ENCODE measurements around the gene DEAF1. TPM values are rescaled to one million over a fixed set of nuclear protein-coding genes. Genes with fewer than 3 reads are reported as not detected.

The DEAF1 gene
- total and polyA plus RNA-seq, 2 of the 13 experiments (the other 11 are each of a cell fraction or from before 2014, with no cell fraction given): 22.3 to 29.6 TPM

DNA sequence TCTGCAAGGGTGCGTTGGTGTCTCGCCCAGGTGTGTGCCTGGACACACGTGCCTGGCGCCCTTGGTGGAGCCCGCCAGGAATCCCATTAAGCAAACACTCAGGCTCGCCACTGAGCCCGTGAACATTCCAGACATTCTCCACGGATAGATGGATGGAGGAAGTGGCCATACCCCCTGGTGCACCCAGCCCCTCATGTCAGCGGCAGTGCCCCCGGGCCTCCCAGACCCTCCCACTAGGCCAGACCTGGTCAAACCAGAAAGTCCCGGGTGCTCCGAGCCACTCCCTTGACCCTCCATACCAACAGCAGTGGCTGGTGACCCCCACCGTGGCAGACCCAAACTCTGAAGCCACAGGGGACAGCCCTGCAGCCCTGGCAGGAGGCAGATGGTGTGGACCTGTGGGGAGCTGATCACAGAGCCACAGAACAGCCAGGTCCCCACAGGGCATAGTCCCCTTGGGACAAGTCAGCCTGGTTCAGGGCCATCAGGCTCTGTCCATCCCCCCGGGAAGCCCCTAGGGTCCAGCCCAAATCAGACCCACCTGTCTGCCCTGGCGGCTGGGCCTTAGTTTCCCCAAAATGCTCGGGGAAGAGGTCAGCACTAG is 12.9 kb upstream of the DEAF1 start (continued):
- TF ChIP-seq IRX3 (CRISPR knock-in tag; IDR thresholded peaks at IDR 0.05; ENCODE audit: borderline replicate concordance, low read depth) (0 out of 2 replicates have a peak, but pooled peaks have one; percentile 49), BORCS8-MEF2B (CRISPR knock-in tag; IDR thresholded peaks at IDR 0.05) (0 out of 2 replicates have a peak, but pooled peaks have one; percentile 2), ZC3H13 (CRISPR knock-in tag; IDR thresholded peaks at IDR 0.05) (peak; percentile 45; the same call in 1 of the 2 replicates), ZBTB20 (CRISPR knock-in tag; IDR thresholded peaks at IDR 0.05; ENCODE audit: borderline replicate concordance, low read depth) (no peak), MAF1 (CRISPR knock-in tag; IDR thresholded peaks at IDR 0.05; ENCODE audit: borderline replicate concordance) (0 out of 2 replicates have a peak, but pooled peaks have one; percentile 15), ZNF703 (CRISPR knock-in tag; IDR thresholded peaks at IDR 0.05; ENCODE audit: borderline replicate concordance) (peak; percentile 23; the same call in 1 of the 2 replicates), CBX1 (IDR thresholded peaks at IDR 0.05; ENCODE audit: low read depth) (peak; percentile 7), NFKB2 (CRISPR knock-in tag; IDR thresholded peaks at IDR 0.05; ENCODE audit: borderline replicate concordance) (0 out of 2 replicates have a peak, but pooled peaks have one; percentile 7), BHLHE40 (IDR thresholded peaks at IDR 0.05; ENCODE audit: low read length) (peak; percentile 88), ZNF841 (CRISPR knock-in tag; IDR thresholded peaks at IDR 0.05; ENCODE audit: borderline replicate concordance) (peak; percentile 37; the same call in 1 of the 2 replicates), TAF15 (IDR thresholded peaks at IDR 0.05; ENCODE audit: low read depth, low read length, poor library complexity, severe bottlenecking) (peak; percentile 21), FOSL1 (CRISPR knock-in tag; IDR thresholded peaks at IDR 0.05; ENCODE audit: borderline replicate concordance) (no peak), TEAD3 (CRISPR knock-in tag; optimal IDR thresholded peaks at IDR 0.05; ENCODE audit: borderline replicate concordance) (peak; percentile 88)
- TF ChIP-seq, protein P1, sequence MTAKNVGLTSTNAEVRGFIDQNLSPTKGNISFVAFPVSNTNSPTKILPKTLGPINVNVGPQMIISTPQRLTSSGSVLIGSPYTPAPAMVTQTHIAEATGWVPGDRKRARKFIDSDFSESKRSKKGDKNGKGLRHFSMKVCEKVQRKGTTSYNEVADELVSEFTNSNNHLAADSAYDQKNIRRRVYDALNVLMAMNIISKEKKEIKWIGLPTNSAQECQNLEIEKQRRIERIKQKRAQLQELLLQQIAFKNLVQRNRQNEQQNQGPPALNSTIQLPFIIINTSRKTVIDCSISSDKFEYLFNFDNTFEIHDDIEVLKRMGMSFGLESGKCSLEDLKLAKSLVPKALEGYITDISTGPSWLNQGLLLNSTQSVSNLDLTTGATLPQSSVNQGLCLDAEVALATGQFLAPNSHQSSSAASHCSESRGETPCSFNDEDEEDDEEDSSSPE (CRISPR knock-in tag; IDR thresholded peaks at IDR 0.05): peak; percentile 37; the same call in 1 of the 2 replicates
- TF ChIP-seq, protein P2, sequence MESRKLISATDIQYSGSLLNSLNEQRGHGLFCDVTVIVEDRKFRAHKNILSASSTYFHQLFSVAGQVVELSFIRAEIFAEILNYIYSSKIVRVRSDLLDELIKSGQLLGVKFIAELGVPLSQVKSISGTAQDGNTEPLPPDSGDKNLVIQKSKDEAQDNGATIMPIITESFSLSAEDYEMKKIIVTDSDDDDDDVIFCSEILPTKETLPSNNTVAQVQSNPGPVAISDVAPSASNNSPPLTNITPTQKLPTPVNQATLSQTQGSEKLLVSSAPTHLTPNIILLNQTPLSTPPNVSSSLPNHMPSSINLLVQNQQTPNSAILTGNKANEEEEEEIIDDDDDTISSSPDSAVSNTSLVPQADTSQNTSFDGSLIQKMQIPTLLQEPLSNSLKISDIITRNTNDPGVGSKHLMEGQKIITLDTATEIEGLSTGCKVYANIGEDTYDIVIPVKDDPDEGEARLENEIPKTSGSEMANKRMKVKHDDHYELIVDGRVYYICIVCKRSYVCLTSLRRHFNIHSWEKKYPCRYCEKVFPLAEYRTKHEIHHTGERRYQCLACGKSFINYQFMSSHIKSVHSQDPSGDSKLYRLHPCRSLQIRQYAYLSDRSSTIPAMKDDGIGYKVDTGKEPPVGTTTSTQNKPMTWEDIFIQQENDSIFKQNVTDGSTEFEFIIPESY (CRISPR knock-in tag; IDR thresholded peaks at IDR 0.05): peak; percentile 79
- TF ChIP-seq, protein P3, sequence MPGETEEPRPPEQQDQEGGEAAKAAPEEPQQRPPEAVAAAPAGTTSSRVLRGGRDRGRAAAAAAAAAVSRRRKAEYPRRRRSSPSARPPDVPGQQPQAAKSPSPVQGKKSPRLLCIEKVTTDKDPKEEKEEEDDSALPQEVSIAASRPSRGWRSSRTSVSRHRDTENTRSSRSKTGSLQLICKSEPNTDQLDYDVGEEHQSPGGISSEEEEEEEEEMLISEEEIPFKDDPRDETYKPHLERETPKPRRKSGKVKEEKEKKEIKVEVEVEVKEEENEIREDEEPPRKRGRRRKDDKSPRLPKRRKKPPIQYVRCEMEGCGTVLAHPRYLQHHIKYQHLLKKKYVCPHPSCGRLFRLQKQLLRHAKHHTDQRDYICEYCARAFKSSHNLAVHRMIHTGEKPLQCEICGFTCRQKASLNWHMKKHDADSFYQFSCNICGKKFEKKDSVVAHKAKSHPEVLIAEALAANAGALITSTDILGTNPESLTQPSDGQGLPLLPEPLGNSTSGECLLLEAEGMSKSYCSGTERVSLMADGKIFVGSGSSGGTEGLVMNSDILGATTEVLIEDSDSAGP (CRISPR knock-in tag; IDR thresholded peaks at IDR 0.05; ENCODE audit: borderline replicate concordance): 0 out of 2 replicates have a peak, but pooled peaks have one; percentile 52
- TF ChIP-seq, protein P4, sequence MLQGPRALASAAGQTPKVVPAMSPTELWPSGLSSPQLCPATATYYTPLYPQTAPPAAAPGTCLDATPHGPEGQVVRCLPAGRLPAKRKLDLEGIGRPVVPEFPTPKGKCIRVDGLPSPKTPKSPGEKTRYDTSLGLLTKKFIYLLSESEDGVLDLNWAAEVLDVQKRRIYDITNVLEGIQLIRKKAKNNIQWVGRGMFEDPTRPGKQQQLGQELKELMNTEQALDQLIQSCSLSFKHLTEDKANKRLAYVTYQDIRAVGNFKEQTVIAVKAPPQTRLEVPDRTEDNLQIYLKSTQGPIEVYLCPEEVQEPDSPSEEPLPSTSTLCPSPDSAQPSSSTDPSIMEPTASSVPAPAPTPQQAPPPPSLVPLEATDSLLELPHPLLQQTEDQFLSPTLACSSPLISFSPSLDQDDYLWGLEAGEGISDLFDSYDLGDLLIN (CRISPR knock-in tag; IDR thresholded peaks at IDR 0.05; ENCODE audit: borderline replicate concordance): 0 out of 2 replicates have a peak, but pooled peaks have one; percentile 11
- TF ChIP-seq, protein P5, sequence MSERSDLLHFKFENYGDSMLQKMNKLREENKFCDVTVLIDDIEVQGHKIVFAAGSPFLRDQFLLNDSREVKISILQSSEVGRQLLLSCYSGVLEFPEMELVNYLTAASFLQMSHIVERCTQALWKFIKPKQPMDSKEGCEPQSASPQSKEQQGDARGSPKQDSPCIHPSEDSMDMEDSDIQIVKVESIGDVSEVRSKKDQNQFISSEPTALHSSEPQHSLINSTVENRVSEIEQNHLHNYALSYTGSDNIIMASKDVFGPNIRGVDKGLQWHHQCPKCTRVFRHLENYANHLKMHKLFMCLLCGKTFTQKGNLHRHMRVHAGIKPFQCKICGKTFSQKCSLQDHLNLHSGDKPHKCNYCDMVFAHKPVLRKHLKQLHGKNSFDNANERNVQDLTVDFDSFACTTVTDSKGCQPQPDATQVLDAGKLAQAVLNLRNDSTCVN (CRISPR knock-in tag; IDR thresholded peaks at IDR 0.05; ENCODE audit: borderline replicate concordance): 0 out of 2 replicates have a peak, but pooled peaks have one; percentile 12
- TF ChIP-seq, protein P6, sequence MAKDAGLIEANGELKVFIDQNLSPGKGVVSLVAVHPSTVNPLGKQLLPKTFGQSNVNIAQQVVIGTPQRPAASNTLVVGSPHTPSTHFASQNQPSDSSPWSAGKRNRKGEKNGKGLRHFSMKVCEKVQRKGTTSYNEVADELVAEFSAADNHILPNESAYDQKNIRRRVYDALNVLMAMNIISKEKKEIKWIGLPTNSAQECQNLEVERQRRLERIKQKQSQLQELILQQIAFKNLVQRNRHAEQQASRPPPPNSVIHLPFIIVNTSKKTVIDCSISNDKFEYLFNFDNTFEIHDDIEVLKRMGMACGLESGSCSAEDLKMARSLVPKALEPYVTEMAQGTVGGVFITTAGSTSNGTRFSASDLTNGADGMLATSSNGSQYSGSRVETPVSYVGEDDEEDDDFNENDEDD (CRISPR knock-in tag; IDR thresholded peaks at IDR 0.05; ENCODE audit: borderline replicate concordance): peak; percentile 25; the same call in 1 of the 2 replicates
